Stimulated activated CD4-positive, alpha-beta T cell treated with anti-CD3 and anti-CD28 coated beads, Interleukin-2, amount 100 ng/mL, for 4 hours (primary cell): ENCODE data around the gene WDR54.
"Not testable (repeated sequence)": the region's sequence is repeated elsewhere in the genome, so short reads cannot be mapped to it uniquely, and the experiment has no call there.

Experiments used
- DNase-seq: peaks from one replicate; pipeline ENCODE4 v3.0.0-alpha.2; 2020; ENCODE audit warnings: low read depth

The WDR54 gene

GRCh38 chr2:74429487-74430451 lies 8.2 kb downstream of the WDR54 start:
- no peak for DNase-seq

GRCh38 chr2:74430502-74430901 lies 9.0 kb downstream of the WDR54 start:
- no peak for DNase-seq

GRCh38 chr2:74436111-74436805 lies 14.7 kb downstream of the WDR54 start:
- DNase-seq = no peak

- DNase-seq = no peak
These were observed 15.5 kb downstream of the WDR54 start for GRCh38 chr2:74436848-74437695.

GRCh38 chr2:74438248-74438647 lies 16.7 kb downstream of the WDR54 start:
- DNase-seq = no peak

GRCh38 chr2:74439373-74439772 lies 17.8 kb downstream of the WDR54 start:
- no peak for DNase-seq

- no peak for DNase-seq
These were observed 18.4 kb downstream of the WDR54 start for GRCh38 chr2:74439803-74440377.

GRCh38 chr2:74440378-74441169 lies 19.0 kb downstream of the WDR54 start:
- DNase-seq = no peak

GRCh38 chr2:74441170-74441689 lies 19.7 kb downstream of the WDR54 start:
- no peak for DNase-seq

GRCh38 chr2:74441690-74442482 lies 20.4 kb downstream of the WDR54 start, which contains the start of gene RTKN:
RTKN (minus strand) TSS chr2:74441937; CDS start chr2:74441816, 121 bp downstream.
- DNase-seq = no peak

- DNase-seq = not testable (repeated sequence)
These were observed 21.2 kb downstream of the WDR54 start for GRCh38 chr2:74442483-74443297.

- DNase-seq = no peak
These were observed 23.2 kb downstream of the WDR54 start for GRCh38 chr2:74444498-74445318.

GRCh38 chr2:74447230-74447999 lies 25.9 kb downstream of the WDR54 start:
- DNase-seq = no peak

- no peak for DNase-seq
These were observed 27.2 kb downstream of the WDR54 start for GRCh38 chr2:74448771-74449170.

GRCh38 chr2:74450570-74451190 lies 29.1 kb downstream of the WDR54 start:
- DNase-seq = no peak

GRCh38 chr2:74454654-74455511 lies 33.4 kb downstream of the WDR54 start, which contains the start of gene INO80B:
INO80B (plus strand) TSS chr2:74455087; CDS start chr2:74455117, 30 bp downstream.
- peak; percentile 97 for DNase-seq
